ENCODE data around the gene IFI35.

DNA sequence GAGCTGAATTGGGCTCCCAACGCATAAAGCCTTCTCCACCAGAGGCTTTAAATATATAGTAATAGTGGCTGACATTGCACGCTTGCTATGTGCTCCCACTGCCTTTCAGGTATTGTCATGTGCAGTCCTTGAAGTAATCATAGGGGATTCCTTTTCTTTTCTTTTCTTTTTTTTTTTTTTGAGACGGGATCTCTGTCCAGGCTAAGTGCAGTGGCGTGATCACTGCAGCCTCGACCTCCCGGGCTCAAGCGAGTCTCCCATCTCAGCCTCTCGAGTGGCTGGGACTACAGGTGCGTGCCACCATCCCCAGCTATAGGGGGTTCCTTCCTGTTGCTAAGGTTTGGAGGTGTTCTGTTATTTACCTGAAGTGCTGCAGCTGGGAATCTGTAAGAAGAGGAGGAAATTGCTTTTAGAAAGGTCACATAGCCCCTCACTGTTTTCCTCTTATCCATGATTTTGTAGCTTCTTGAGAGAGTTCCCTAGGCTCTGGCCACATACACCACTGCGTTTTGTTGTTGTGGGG, 7.5 kb upstream of the IFI35 start:
- TF ChIP-seq, protein P1, sequence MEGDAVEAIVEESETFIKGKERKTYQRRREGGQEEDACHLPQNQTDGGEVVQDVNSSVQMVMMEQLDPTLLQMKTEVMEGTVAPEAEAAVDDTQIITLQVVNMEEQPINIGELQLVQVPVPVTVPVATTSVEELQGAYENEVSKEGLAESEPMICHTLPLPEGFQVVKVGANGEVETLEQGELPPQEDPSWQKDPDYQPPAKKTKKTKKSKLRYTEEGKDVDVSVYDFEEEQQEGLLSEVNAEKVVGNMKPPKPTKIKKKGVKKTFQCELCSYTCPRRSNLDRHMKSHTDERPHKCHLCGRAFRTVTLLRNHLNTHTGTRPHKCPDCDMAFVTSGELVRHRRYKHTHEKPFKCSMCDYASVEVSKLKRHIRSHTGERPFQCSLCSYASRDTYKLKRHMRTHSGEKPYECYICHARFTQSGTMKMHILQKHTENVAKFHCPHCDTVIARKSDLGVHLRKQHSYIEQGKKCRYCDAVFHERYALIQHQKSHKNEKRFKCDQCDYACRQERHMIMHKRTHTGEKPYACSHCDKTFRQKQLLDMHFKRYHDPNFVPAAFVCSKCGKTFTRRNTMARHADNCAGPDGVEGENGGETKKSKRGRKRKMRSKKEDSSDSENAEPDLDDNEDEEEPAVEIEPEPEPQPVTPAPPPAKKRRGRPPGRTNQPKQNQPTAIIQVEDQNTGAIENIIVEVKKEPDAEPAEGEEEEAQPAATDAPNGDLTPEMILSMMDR (IDR thresholded peaks at IDR 0.05), result no peak
- TF ChIP-seq RXRA (IDR thresholded peaks at IDR 0.05; ENCODE audit: borderline replicate concordance, low read depth) (no peak), JUND (IDR thresholded peaks at IDR 0.05) (no peak), EP300 (IDR thresholded peaks at IDR 0.05; ENCODE audit: borderline replicate concordance in 1 of 2, low read depth in 1 of 2, low read length in 1 of 2) (no peak), TAF1 (IDR thresholded peaks at IDR 0.05; ENCODE audit: borderline replicate concordance, low read depth, low read length) (no peak), CHD2 (IDR thresholded peaks at IDR 0.05; ENCODE audit: low read length, partially characterized antibody) (no peak)
- TF ChIP-seq, protein P2, sequence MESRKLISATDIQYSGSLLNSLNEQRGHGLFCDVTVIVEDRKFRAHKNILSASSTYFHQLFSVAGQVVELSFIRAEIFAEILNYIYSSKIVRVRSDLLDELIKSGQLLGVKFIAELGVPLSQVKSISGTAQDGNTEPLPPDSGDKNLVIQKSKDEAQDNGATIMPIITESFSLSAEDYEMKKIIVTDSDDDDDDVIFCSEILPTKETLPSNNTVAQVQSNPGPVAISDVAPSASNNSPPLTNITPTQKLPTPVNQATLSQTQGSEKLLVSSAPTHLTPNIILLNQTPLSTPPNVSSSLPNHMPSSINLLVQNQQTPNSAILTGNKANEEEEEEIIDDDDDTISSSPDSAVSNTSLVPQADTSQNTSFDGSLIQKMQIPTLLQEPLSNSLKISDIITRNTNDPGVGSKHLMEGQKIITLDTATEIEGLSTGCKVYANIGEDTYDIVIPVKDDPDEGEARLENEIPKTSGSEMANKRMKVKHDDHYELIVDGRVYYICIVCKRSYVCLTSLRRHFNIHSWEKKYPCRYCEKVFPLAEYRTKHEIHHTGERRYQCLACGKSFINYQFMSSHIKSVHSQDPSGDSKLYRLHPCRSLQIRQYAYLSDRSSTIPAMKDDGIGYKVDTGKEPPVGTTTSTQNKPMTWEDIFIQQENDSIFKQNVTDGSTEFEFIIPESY (IDR thresholded peaks at IDR 0.05; ENCODE audit: borderline replicate concordance, low read depth), result no peak
- TF ChIP-seq, protein P3, sequence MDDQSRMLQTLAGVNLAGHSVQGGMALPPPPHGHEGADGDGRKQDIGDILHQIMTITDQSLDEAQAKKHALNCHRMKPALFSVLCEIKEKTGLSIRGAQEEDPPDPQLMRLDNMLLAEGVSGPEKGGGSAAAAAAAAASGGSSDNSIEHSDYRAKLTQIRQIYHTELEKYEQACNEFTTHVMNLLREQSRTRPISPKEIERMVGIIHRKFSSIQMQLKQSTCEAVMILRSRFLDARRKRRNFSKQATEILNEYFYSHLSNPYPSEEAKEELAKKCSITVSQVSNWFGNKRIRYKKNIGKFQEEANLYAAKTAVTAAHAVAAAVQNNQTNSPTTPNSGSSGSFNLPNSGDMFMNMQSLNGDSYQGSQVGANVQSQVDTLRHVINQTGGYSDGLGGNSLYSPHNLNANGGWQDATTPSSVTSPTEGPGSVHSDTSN (IDR thresholded peaks at IDR 0.05), result no peak
- TF ChIP-seq, protein P4, sequence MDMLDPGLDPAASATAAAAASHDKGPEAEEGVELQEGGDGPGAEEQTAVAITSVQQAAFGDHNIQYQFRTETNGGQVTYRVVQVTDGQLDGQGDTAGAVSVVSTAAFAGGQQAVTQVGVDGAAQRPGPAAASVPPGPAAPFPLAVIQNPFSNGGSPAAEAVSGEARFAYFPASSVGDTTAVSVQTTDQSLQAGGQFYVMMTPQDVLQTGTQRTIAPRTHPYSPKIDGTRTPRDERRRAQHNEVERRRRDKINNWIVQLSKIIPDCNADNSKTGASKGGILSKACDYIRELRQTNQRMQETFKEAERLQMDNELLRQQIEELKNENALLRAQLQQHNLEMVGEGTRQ (IDR thresholded peaks at IDR 0.05; ENCODE audit: borderline replicate concordance, low read depth, low read length), result no peak

Data from SK-N-SH (cell line).